Fibroblast of mammary gland (primary cell): ENCODE data around the gene NAGLU.

Experiments used
- DNase-seq: peaks from one replicate; pipeline ENCODE4 v3.0.0-alpha.2; 2010; ENCODE audit warnings: low read depth
- H3K4me3 ChIP-seq: 2 replicates; pipeline ENCODE4 v1.5.1; 2011; ENCODE audit warnings: low read depth, mild to moderate bottlenecking, low read length, moderate library complexity; ENCODE audit not compliant: control insufficient read depth
- TF ChIP-seq, protein P1 (sequence below): conservative IDR thresholded peaks from 2 replicates; pipeline ENCODE4 v1.5.1; 2011; ENCODE audit warnings: low read depth, low read length, inconsistent platforms; ENCODE audit not compliant: control insufficient read depth, insufficient read depth

NAGLU gene

GRCh38 chr17:42568341-42569111 lies 32.5 kb downstream of the NAGLU start:
- no peak for DNase-seq
- TF ChIP-seq, protein P1, sequence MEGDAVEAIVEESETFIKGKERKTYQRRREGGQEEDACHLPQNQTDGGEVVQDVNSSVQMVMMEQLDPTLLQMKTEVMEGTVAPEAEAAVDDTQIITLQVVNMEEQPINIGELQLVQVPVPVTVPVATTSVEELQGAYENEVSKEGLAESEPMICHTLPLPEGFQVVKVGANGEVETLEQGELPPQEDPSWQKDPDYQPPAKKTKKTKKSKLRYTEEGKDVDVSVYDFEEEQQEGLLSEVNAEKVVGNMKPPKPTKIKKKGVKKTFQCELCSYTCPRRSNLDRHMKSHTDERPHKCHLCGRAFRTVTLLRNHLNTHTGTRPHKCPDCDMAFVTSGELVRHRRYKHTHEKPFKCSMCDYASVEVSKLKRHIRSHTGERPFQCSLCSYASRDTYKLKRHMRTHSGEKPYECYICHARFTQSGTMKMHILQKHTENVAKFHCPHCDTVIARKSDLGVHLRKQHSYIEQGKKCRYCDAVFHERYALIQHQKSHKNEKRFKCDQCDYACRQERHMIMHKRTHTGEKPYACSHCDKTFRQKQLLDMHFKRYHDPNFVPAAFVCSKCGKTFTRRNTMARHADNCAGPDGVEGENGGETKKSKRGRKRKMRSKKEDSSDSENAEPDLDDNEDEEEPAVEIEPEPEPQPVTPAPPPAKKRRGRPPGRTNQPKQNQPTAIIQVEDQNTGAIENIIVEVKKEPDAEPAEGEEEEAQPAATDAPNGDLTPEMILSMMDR, result no peak
- H3K4me3 ChIP-seq, result no peak overlapping the region

GRCh38 chr17:42571435-42572225 lies 35.6 kb downstream of the NAGLU start:
- no peak overlapping the region for H3K4me3 ChIP-seq
- DNase-seq, result no peak
- TF ChIP-seq, protein P1, result no peak

DNA sequence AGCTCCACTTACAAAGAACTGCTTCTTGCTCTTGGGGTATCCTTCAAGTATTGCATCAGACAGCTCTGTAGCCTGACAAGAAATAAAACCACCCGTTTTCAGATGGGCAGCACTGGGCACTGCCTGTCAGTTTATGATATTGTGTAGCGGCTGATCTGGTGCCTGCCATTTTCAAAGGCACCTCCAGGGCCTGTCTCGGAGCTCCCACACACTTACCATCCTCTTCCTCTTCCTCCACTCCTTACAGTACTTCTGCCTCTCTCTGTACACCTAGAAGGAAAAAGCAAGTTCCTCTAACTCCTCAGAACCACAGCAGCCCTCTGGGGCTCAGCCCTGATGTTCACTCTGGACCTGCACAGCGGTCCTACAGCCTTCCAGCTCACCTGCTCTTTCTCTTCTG lies 37.1 kb downstream of the NAGLU start:
- TF ChIP-seq, protein P1, result no peak

DNA sequence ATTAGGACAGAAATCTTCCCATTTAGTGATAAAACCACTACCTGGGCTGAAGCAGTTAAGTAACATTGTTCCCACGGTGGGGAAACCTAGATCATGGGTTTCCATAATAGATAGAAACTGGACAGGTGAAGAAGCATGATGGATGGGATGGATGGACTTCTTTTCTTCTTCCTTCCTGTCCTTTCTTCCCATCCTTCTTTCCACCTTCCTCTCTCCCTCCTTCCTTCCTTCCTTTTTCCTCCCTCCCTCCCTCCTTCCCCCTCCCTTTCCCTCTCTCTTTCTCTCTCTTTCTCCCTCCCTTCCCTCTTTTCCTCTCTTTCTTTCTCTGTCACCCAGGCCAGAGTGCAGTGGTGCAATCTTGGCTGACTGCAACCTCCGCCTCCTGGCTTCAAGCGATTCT lies 38.4 kb downstream of the NAGLU start:
- H3K4me3 ChIP-seq, result no peak overlapping the region
- TF ChIP-seq, protein P1, result no peak
- DNase-seq, result no peak

More for the DNA sequence above, 37.1 kb downstream of the NAGLU start:
- H3K4me3 ChIP-seq, result no peak overlapping the region
- DNase-seq, result no peak

DNA sequence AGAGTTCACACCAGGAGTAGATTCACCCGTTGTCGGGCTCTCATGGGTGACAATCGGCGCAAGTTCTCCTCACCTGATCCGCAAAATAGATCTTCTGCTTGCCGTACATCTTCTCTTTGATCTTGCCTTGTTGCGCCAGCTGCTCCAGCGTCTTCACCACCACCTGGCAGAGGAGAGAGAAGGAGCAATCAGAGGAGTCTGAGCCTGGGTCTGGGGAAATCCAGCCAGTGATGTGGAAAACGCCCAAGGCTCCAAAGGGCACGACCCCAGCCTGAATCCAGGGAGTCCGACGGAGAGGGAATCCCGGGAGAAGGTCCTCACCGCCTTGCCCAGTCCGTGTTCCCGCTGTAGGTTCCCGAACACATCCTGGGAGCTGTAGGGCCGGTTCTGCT lies 41.1 kb downstream of the NAGLU start:
- TF ChIP-seq, protein P1, result no peak
- no peak for DNase-seq
- peak overlapping the region; percentile 93 for H3K4me3 ChIP-seq

DNA sequence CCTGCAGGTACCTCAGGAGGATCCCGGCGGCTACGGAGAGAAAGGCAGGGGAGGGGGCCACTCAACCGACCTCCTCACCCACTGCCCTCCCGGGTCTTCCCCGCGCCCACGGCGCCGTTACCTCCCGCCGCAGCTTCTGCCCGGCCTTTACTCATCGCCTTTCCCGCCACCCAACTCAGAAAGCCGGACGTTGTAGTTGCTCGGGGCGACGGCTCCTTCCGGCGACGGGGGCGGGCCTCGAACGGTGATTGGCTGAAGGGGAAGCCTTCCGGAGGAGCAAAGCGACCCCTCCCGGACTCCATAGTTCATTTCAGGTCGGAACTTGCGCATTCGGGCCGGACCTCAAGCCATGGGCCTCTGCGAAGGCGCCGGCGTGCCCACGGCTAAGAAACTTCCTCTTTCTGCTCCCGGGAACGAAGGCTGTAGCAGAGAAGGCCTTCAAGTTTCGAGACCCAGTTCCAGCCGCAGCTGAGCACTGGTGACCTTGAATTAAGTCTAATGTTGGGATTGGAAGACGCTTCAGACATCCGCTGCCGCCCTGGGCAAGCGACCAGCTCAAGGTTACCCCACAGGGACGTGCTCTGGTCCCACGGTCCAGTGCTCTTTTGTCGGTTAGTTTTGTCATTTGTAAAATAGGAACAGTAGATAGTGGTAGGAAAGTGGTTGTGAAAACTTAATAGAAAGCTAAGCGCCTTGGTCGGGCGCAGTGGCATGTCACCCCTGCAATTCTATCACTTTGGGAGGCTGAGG lies 41.7 kb downstream of the NAGLU start, which contains the start of gene PSMC3IP:
TSS of gene PSMC3IP (minus strand) at position 198 of the 750 bp plus-strand sequence. CDS start at position 155, 43 bp downstream.
- peak; percentile 92 for DNase-seq
- TF ChIP-seq, protein P1, result peak; percentile 23
- H3K4me3 ChIP-seq, result peak within 1 kb of the TSS; percentile 93
